ENCODE data around the gene SYT14.

SYT14 gene

DNA sequence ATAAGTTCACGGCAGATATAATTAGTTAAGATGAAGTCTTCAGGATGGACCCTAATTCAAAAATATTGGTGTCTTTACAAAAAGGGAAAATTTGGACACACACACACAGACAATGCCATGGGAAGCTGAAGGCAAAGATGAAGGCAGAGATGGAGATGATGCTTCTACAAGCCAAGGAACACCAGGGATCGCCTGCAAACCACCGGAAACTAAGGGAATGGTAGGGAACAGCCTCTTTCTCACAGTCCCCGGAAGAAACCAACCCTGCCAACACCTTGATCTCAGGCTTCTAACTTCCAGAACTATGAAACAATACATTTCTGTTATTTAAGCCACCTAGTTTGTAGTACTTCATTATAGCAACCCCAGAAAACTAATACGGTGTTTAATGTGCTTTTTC lies 279.5 kb downstream of the SYT14 start:
- no peak for FAIRE-seq

DNA sequence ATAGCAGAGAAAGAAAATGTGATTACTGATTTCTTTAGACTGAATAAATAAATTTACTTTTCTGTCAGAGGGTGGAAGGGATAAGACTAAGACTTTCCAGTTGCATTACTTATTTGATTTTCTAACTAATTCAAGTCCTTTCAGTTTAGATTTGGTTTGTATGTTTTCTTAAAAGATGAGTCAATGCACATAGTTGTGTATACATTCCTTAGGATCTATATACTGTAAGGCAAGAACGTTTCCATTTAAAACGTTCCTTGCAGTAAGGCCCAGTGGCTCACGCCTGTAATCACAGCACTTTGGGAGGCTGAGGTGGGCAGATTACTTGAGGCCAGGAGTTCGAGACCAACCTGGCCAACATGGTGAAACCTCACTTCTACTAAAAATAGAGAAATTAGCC lies 280.0 kb downstream of the SYT14 start:
- FAIRE-seq = no peak

Data from endometrium (tissue), 2 donors.